ENCODE measurements around the gene ARL14. TPM values are rescaled to one million over a fixed set of nuclear protein-coding genes. Genes with fewer than 3 reads are reported as not detected.
"Not testable (repeated sequence)": the region's sequence is repeated elsewhere in the genome, so short reads cannot be mapped to it uniquely, and the experiment has no call there.

ARL14 gene
- polyA plus RNA-seq, 10 donors, result not detected

GRCh38 chr3:160677459-160677881 is 510 bp downstream of the ARL14 start:
- DNase-seq, result peak in 1 of 3 donors; percentile 6

GRCh38 chr3:160678292-160678842 is 1.4 kb downstream of the ARL14 start:
- peak in 2 of 3 donors; percentile 12 to 35 for DNase-seq

GRCh38 chr3:160684368-160684740 is 7.4 kb downstream of the ARL14 start:
- no peak for DNase-seq

- no peak for DNase-seq
Measured at GRCh38 chr3:160685144-160685766, 8.3 kb downstream of the ARL14 start.

GRCh38 chr3:160686955-160687535 is 10.1 kb downstream of the ARL14 start:
- peak in 1 of 3 donors; percentile 19 for DNase-seq

- DNase-seq, result no peak
Measured at GRCh38 chr3:160691151-160691550, 14.2 kb downstream of the ARL14 start.

GRCh38 chr3:160691962-160692361 is 15.0 kb downstream of the ARL14 start:
- DNase-seq, result no peak

GRCh38 chr3:160693191-160693590 is 16.2 kb downstream of the ARL14 start:
- no peak for DNase-seq

- DNase-seq, result no peak
Measured at GRCh38 chr3:160694345-160694744, 17.4 kb downstream of the ARL14 start.

GRCh38 chr3:160695003-160695402 is 18.0 kb downstream of the ARL14 start:
- no peak for DNase-seq

- DNase-seq, result peak in 1 of 3 donors; percentile 23
Measured at GRCh38 chr3:160695915-160696327, 19.0 kb downstream of the ARL14 start.

- DNase-seq, result peak in 1 of 3 donors; percentile 30
Measured at GRCh38 chr3:160697637-160698380, 20.8 kb downstream of the ARL14 start.

GRCh38 chr3:160698599-160699195 is 21.7 kb downstream of the ARL14 start:
- DNase-seq, result no peak

- no peak for DNase-seq
Measured at GRCh38 chr3:160701490-160701889, 24.5 kb downstream of the ARL14 start.

GRCh38 chr3:160702290-160702689 is 25.3 kb downstream of the ARL14 start:
- no peak for DNase-seq

GRCh38 chr3:160703974-160704373 is 27.0 kb downstream of the ARL14 start:
- peak in 1 of 3 donors; percentile 7 for DNase-seq

GRCh38 chr3:160707187-160707794 is 30.3 kb downstream of the ARL14 start:
- DNase-seq, result peak; percentile 36 to 70 (median 38)

GRCh38 chr3:160709477-160710182 is 32.7 kb downstream of the ARL14 start:
- no peak for DNase-seq

GRCh38 chr3:160713144-160713543 is 36.2 kb downstream of the ARL14 start:
- DNase-seq, result not testable (repeated sequence)

- no peak for DNase-seq
Measured at GRCh38 chr3:160719710-160720109, 42.8 kb downstream of the ARL14 start.

GRCh38 chr3:160720123-160720746 is 43.3 kb downstream of the ARL14 start:
- DNase-seq, result no peak
